GM12878 (cell line): Measurements from ENCODE around the gene SP8. TPM values are rescaled to one million over a fixed set of nuclear protein-coding genes. Genes with fewer than 3 reads are reported as not detected.

ENCODE experiments used
- ATAC-seq: fragments of 200-7000 bp; cut with Tn5 transposase; 3 replicates; pipeline ENCODE4 v1.9.1; 2020; ENCODE audit warnings: mild to moderate bottlenecking, moderate library complexity
- BruUV-seq: library from RNA; stranded (reverse); fragments of 400-500 nt; replicated peaks from 2 replicates; lab custom pipeline; 2021; lab: Mats Ljungman, UMichigan
- CTCF ChIA-PET: fragments of 300-600 bp; sonication (Branson Sonifier 250); formaldehyde crosslinking; extraction: SDS; loops from one replicate; lab custom pipeline; 2021; ENCODE audit warnings: inconsistent platforms; lab: Yijun Ruan, JAX
- POLR2A ChIA-PET: fragments of 350-600 bp; formaldehyde crosslinking; extraction: SDS; loops from one replicate; lab custom pipeline; 2021; ENCODE audit warnings: inconsistent platforms; lab: Charles Lee
- RAD21 ChIA-PET: fragments of 300-600 bp; sonication (Branson Sonifier 250); formaldehyde crosslinking; loops from one replicate; lab custom pipeline; 2023; ENCODE audit warnings: antibody characterized with exemption; ENCODE audit not compliant: unreplicated experiment; lab: Charles Lee
- SMC1A ChIA-PET: fragments of 300-600 bp; sonication (Branson Sonifier 250); formaldehyde crosslinking; loops from one replicate; lab custom pipeline; 2023; ENCODE audit not compliant: unreplicated experiment, uncharacterized antibody; lab: Charles Lee
- DNase-seq: peaks from one replicate; pipeline ENCODE4 v3.0.0-alpha.2; 2011; ENCODE audit warnings: low read depth, low spot score
- FAIRE-seq: peaks from 3 replicates; lab custom pipeline; 2011; peaks lifted over from hg19 to GRCh38; lab: Jason Lieb, UNC
- H2AFZ ChIP-seq: 2 replicates; pipeline ENCODE4 v1.6.0; 2011; ENCODE audit warnings: low read depth, low read length, control low read depth; ENCODE audit not compliant: control insufficient read depth
- H3K27ac ChIP-seq: 2 replicates; pipeline ENCODE4 v1.5.1; 2011; ENCODE audit warnings: control low read depth; ENCODE audit not compliant: control insufficient read depth, insufficient read depth
- H3K27me3 ChIP-seq, 2 experiments: replicated peaks in 1 of 2; 2 replicates each; pipeline versions ENCODE4 v1.6.0 to v1.6.1; 2011; ENCODE audit warnings: low read length in 1 of 2; ENCODE audit not compliant: control insufficient read depth in 2 of 2, insufficient read depth in 2 of 2
- H3K36me3 ChIP-seq, 2 experiments: 2 replicates each; pipeline ENCODE4 v1.5.1; 2011; ENCODE audit warnings: low read length in 1 of 2; ENCODE audit not compliant: control insufficient read depth in 2 of 2, insufficient read depth in 2 of 2
- H3K4me1 ChIP-seq: 2 replicates; pipeline ENCODE4 v1.6.1; 2011; ENCODE audit warnings: mild to moderate bottlenecking, low read length, moderate library complexity, mixed read lengths; ENCODE audit not compliant: control insufficient read depth, insufficient read depth
- H3K4me2 ChIP-seq: 2 replicates; pipeline ENCODE4 v1.6.0; 2011; ENCODE audit warnings: control low read depth; ENCODE audit not compliant: control insufficient read depth, insufficient read depth
- H3K4me3 ChIP-seq: fragments of 200-600 bp; sonication (generic); 2 replicates; pipeline ENCODE4 v1.5.1; 2016
- H3K79me2 ChIP-seq: 2 replicates; pipeline ENCODE4 v1.6.0; 2011; ENCODE audit warnings: low read length; ENCODE audit not compliant: control insufficient read depth, insufficient read depth
- H3K9ac ChIP-seq: 2 replicates; pipeline ENCODE4 v1.8.0; 2011; ENCODE audit warnings: low read length, control low read depth, mixed read lengths; ENCODE audit not compliant: control insufficient read depth, insufficient read depth
- H3K9me3 ChIP-seq: replicated peaks from 3 replicates; pipeline ENCODE4 v1.5.1; 2011; ENCODE audit warnings: mild to moderate bottlenecking, low read length; ENCODE audit not compliant: control insufficient read depth, insufficient read depth
- H4K20me1 ChIP-seq: 2 replicates; pipeline ENCODE4 v1.6.0; 2011; ENCODE audit not compliant: control insufficient read depth, insufficient read depth
- ATF3 ChIP-seq: IDR thresholded peaks from 2 replicates; pipeline ENCODE4 v1.6.1; 2011; ENCODE audit warnings: low read depth, mild to moderate bottlenecking, low read length, moderate library complexity, borderline replicate concordance; ENCODE audit errors: extremely low read depth
- EP300 ChIP-seq, 2 experiments: fragments of 150-350 bp in 1 of 2; IDR thresholded peaks; 2 replicates each; pipeline ENCODE4 v1.6.1; 2011 to 2012; ENCODE audit warnings: low read depth in 2 of 2, low read length in 2 of 2, borderline replicate concordance in 1 of 2, improper control_type of control experiment in 1 of 2, inconsistent platforms in 1 of 2; ENCODE audit not compliant: control insufficient read depth in 1 of 2
- IKZF1 ChIP-seq: fragments of 450-650 bp; conservative IDR thresholded peaks from 2 replicates; pipeline ENCODE4 v1.6.1; 2017; ENCODE audit warnings: antibody characterized with exemption, mild to moderate bottlenecking
- PAX5 ChIP-seq: IDR thresholded peaks from 2 replicates; pipeline ENCODE4 v1.6.1; 2011; ENCODE audit warnings: low read depth, low read length, borderline replicate concordance
- POLR2A ChIP-seq: IDR thresholded peaks from 2 replicates; pipeline ENCODE4 v1.6.1; 2011; ENCODE audit warnings: low read depth, mild to moderate bottlenecking, low read length
- RB1 ChIP-seq: fragments of 450-650 bp; formaldehyde crosslinking; IDR thresholded peaks from 2 replicates; pipeline ENCODE4 v1.6.1; 2017; ENCODE audit warnings: mild to moderate bottlenecking, borderline replicate concordance
- SP1 ChIP-seq: IDR thresholded peaks from one replicate; pipeline ENCODE4 v1.6.1; 2011; ENCODE audit warnings: low read depth, low read length
- SUZ12 ChIP-seq: fragments of 200-600 bp; sonication (generic); IDR thresholded peaks from one replicate; pipeline ENCODE4 v1.6.1; 2018; ENCODE audit warnings: antibody characterized with exemption, mild to moderate bottlenecking; ENCODE audit not compliant: unreplicated experiment
- ZNF24 ChIP-seq: fragments of 450-650 bp; IDR thresholded peaks from 2 replicates; pipeline ENCODE4 v1.6.1; 2017; ENCODE audit warnings: antibody characterized with exemption, mild to moderate bottlenecking
- WGBS: methylation state at CpG from one replicate; pipeline ENCODE4 v1.1.6; 2016; ENCODE audit warnings: low lambda C conversion rate; ENCODE audit not compliant: insufficient replicate concordance, insufficient coverage; ENCODE audit errors: missing lambda C conversion rate; 5-methylcytosine and 5-hydroxymethylcytosine counted together
- in situ Hi-C: fragments of 300-500 bp; cut with MboI; formaldehyde crosslinking; loops from 9 replicates; pipeline ENCODE4 v1.14.3; 2018; ENCODE audit warnings: mixed read lengths
- intact Hi-C: fragments of 100-400 bp; cut with micrococcal nuclease; formaldehyde crosslinking; loops from one replicate; pipeline ENCODE4 v1.14.2; 2022; ENCODE audit not compliant: unreplicated experiment
- polyA plus RNA-seq, 11 experiments: library from polyadenylated mRNA; depleted of rRNA in 4 of 11; unstranded in 6 of 11; stranded (reverse) in 5 of 11; fragments of >200 nt; fragmentation: Nextera tagmentation in 4 of 11; fragmentation: Illumina TruSeq in 1 of 11; extraction: Ambion mirVana in 4 of 11; extraction: Trizol in 1 of 11; gene quantifications; 1 replicate in 1 of 11; 2 replicates in 10 of 11; pipeline versions ENCODE4 v1.2.1 to v1.2.3, GENCODE V29; 2011 to 2016; ENCODE audit warnings: inconsistent platforms in 2 of 11, missing spikeins in 2 of 11, low read depth in 1 of 11
- total RNA-seq, 4 experiments: library from RNA; depleted of rRNA in 3 of 4; stranded (reverse); fragments of >200 nt in 3 of 4; fragmentation: Illumina TruSeq in 1 of 4; extraction: Trizol in 1 of 4; gene quantifications; 2 replicates each; pipeline versions ENCODE4 v1.2.1 to v1.2.3, GENCODE V29; 2013 to 2021
- TF ChIP-seq, protein P1 (sequence below): IDR thresholded peaks from 2 replicates; pipeline ENCODE4 v1.6.1; 2012; ENCODE audit warnings: improper control_type of control experiment, low read depth, low read length; ENCODE audit not compliant: insufficient replicate concordance

SP8 gene
- total and polyA plus RNA-seq, 10 of the 15 experiments (the other 5 are each of a cell fraction or from before 2014, with no cell fraction given) = not detected

DNA sequence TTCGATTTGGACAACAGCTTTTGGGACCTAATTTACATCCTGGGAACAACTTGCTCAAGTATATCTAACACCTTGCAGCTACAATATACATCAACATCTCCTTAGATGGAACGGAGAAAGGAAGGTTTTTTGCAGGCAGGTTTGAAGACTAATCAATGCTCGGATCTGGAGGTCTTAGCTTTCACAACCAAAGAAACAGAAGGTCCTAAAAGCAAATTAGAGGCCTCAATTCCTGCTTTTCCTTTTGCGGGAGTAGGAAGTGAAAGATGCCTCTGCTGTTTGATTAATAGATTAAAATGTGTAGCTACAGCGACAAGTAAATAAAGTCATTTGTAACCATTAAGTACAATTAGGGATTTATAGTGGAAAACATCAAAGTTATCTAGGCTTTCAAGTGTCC, 3.7 kb upstream of the SP8 start (continued):
- TF ChIP-seq, protein P1, sequence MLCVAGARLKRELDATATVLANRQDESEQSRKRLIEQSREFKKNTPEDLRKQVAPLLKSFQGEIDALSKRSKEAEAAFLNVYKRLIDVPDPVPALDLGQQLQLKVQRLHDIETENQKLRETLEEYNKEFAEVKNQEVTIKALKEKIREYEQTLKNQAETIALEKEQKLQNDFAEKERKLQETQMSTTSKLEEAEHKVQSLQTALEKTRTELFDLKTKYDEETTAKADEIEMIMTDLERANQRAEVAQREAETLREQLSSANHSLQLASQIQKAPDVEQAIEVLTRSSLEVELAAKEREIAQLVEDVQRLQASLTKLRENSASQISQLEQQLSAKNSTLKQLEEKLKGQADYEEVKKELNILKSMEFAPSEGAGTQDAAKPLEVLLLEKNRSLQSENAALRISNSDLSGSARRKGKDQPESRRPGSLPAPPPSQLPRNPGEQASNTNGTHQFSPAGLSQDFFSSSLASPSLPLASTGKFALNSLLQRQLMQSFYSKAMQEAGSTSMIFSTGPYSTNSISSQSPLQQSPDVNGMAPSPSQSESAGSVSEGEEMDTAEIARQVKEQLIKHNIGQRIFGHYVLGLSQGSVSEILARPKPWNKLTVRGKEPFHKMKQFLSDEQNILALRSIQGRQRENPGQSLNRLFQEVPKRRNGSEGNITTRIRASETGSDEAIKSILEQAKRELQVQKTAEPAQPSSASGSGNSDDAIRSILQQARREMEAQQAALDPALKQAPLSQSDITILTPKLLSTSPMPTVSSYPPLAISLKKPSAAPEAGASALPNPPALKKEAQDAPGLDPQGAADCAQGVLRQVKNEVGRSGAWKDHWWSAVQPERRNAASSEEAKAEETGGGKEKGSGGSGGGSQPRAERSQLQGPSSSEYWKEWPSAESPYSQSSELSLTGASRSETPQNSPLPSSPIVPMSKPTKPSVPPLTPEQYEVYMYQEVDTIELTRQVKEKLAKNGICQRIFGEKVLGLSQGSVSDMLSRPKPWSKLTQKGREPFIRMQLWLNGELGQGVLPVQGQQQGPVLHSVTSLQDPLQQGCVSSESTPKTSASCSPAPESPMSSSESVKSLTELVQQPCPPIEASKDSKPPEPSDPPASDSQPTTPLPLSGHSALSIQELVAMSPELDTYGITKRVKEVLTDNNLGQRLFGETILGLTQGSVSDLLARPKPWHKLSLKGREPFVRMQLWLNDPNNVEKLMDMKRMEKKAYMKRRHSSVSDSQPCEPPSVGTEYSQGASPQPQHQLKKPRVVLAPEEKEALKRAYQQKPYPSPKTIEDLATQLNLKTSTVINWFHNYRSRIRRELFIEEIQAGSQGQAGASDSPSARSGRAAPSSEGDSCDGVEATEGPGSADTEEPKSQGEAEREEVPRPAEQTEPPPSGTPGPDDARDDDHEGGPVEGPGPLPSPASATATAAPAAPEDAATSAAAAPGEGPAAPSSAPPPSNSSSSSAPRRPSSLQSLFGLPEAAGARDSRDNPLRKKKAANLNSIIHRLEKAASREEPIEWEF = no peak
- no peak for TF ChIP-seq ATF3
- TF ChIP-seq IKZF1 = no peak
- TF ChIP-seq POLR2A = no peak

DNA sequence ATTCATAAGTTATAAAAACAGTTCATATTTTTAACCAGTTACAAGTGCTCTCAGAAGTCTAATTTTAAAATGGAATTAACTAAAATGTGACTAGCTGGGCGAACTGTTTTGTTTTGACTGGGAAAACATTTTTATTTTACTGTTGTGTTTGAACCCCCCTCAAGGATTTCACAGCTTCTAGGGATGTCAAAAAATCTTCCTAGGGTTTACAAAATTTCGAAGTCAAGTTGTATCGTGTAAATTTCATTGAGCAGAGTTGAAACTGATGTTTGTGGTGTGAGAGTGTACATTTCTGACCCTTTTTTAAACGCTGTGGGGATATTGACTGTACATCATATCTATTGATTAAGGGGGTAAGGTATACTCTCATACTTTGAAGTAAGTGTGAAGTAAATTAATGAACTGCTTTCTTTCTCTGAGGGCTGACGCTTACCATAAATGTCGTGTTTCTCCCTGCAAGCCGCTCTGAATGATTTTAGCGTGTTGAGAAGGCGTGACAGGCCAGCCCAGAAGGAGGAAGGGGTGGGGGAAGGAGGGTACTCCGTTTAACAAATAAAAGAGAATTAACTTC, 1.8 kb upstream of the SP8 start:
- Histone ChIP-seq H3K79me2 (no peaks in the 10 kb centered on the region), H3K4me3 (no peak overlapping the region), H3K36me3 (no peaks in the 10 kb centered on the region), H3K4me2 (no peak overlapping the region), H2AFZ (no peak overlapping the region), H3K27me3 (peaks cover 8 to 18% of the 10 kb centered on the region in 2 experiments; a peak in 3 of 4 replicates), H3K4me1 (no peaks in the 10 kb centered on the region), H3K9ac (no peak overlapping the region), H3K27ac (no peak overlapping the region), H4K20me1 (no peaks in the 10 kb centered on the region), H3K9me3 (peaks cover 7% of the 10 kb centered on the region; the same call in 2 of the 3 replicates)
- WGBS = 14% methylated on average over 10 of the region's 10 CpGs
- in situ Hi-C loops (no loop called here), intact Hi-C loops (no loop called here)
- SMC1A ChIA-PET = no interaction called here
- POLR2A ChIA-PET = interaction anchor here (0.7 kb wide), 1 partner anchor 356 kb away, joined by 5 read pairs; no protein-coding TSS in a partner anchor
- FAIRE-seq (no peak), DNase-seq (no peak), ATAC-seq (no peak)
- no TSS peak for BruUV-seq
- no peak for TF ChIP-seq PAX5
- TF ChIP-seq ZNF24 = no peak
- no peak for TF ChIP-seq RB1
- TF ChIP-seq EP300 (IDR thresholded peaks at IDR 0.05; ENCODE audit: borderline replicate concordance in 1 of 2, control insufficient read depth in 1 of 2, low read depth in 2 of 2, low read length in 2 of 2) = no peak
- no peak for TF ChIP-seq SUZ12
- no peak for TF ChIP-seq SP1
- CTCF ChIA-PET = no interaction called here
- RAD21 ChIA-PET = no interaction called here
